Measurements from ENCODE around the gene KXD1.
A peak's percentile ranks its signal among the peaks of the same experiment; 100 is the strongest.

The KXD1 gene

DNA sequence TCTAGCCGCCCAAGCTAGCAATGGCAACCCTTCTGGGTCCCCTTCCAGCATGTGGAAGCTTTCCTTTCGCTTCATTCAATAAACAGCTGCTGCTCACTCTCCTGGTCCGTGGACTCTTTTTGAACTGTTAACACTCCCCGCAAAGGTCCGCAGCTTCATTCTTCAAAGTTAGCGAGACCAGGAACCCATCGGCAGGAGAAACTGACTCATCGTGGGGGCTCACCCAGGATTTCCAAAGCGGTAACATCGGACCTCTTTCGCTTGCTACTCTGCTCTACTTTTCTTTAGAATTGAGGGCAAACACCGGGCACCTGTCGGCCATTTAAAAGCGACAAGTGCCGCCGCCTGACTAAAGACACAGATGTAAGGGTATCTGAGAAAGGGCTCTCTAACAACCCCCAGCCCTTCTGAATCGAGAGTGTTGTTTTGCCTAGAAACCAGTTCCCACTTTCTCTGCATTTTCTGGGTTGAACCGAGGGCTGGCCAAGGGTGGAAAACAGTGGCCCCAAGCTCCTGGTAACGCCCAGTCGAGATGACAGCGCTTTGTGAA is 19.8 kb downstream of the KXD1 start:
- H3K27ac ChIP-seq (ENCODE audit: low read depth, low read length), result no peak overlapping the region
- H3K36me3 ChIP-seq (ENCODE audit: insufficient read depth, low read length), result peaks cover 11% of the 10 kb centered on the region; the same call in 1 of the 2 replicates
- no peak overlapping the region for H2AFZ ChIP-seq (ENCODE audit: low read length, unreplicated experiment)
- H3K27me3 ChIP-seq (ENCODE audit: insufficient read depth, low read length), result no peaks in the 10 kb centered on the region
- peaks cover 17% of the 10 kb centered on the region for H3K79me2 ChIP-seq (ENCODE audit: control insufficient read depth, insufficient read depth, low read length, unreplicated experiment)
- peaks cover 11% of the 10 kb centered on the region for H3K4me1 ChIP-seq (ENCODE audit: control insufficient read depth, insufficient read depth, low read length, unreplicated experiment)
- H3K4me3 ChIP-seq (ENCODE audit: low read depth, low read length), result no peak overlapping the region

DNA sequence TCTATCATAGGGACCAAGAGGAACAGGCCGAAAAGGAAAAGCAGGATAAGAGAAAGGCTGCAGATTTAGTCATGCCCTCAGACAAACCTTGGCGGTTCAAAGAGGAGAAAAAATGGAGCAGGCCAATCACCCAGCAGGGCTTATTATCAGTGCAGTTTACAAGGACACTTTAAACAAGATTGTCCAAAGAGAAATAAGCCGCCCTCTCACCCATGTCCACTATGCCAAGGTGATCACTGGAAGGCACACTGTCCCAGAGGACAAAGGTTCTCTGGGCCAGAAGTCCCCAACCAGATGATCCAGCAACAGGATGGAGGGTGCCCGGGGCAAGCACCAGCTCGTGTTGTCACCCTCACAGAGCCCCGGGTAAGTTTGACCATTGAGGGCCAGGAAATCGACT is 22.6 kb downstream of the KXD1 start:
- Histone ChIP-seq H3K4me1 (ENCODE audit: control insufficient read depth, insufficient read depth, low read length, unreplicated experiment) (no peaks in the 10 kb centered on the region), H3K4me3 (ENCODE audit: low read depth, low read length) (no peak overlapping the region), H3K27ac (ENCODE audit: low read depth, low read length) (no peak overlapping the region), H3K27me3 (ENCODE audit: insufficient read depth, low read length) (no peaks in the 10 kb centered on the region), H3K36me3 (ENCODE audit: insufficient read depth, low read length) (peaks cover 6% of the 10 kb centered on the region; the same call in 1 of the 2 replicates), H3K79me2 (ENCODE audit: control insufficient read depth, insufficient read depth, low read length, unreplicated experiment) (no peaks in the 10 kb centered on the region), H2AFZ (ENCODE audit: low read length, unreplicated experiment) (no peak overlapping the region)

GRCh38 chr19:18586306-18586705 is 28.6 kb downstream of the KXD1 start:
- no peak overlapping the region for H2AFZ ChIP-seq (ENCODE audit: low read length, unreplicated experiment)
- H3K36me3 ChIP-seq (ENCODE audit: insufficient read depth, low read length), result no peaks in the 10 kb centered on the region
- no peaks in the 10 kb centered on the region for H3K79me2 ChIP-seq (ENCODE audit: control insufficient read depth, insufficient read depth, low read length, unreplicated experiment)
- H3K27me3 ChIP-seq (ENCODE audit: insufficient read depth, low read length), result no peaks in the 10 kb centered on the region
- H3K4me1 ChIP-seq (ENCODE audit: control insufficient read depth, insufficient read depth, low read length, unreplicated experiment), result peaks cover 5% of the 10 kb centered on the region
- H3K27ac ChIP-seq (ENCODE audit: low read depth, low read length), result no peak overlapping the region
- H3K4me3 ChIP-seq (ENCODE audit: low read depth, low read length), result no peak overlapping the region

GRCh38 chr19:18587561-18587960 is 29.9 kb downstream of the KXD1 start:
- H3K27ac ChIP-seq (ENCODE audit: low read depth, low read length), result no peak overlapping the region
- H3K4me3 ChIP-seq (ENCODE audit: low read depth, low read length), result peak overlapping the region; percentile 89
- H3K36me3 ChIP-seq (ENCODE audit: insufficient read depth, low read length), result no peaks in the 10 kb centered on the region
- H2AFZ ChIP-seq (ENCODE audit: low read length, unreplicated experiment), result no peak overlapping the region
- no peaks in the 10 kb centered on the region for H3K27me3 ChIP-seq (ENCODE audit: insufficient read depth, low read length)
- H3K4me1 ChIP-seq (ENCODE audit: control insufficient read depth, insufficient read depth, low read length, unreplicated experiment), result peaks cover 5% of the 10 kb centered on the region
- no peaks in the 10 kb centered on the region for H3K79me2 ChIP-seq (ENCODE audit: control insufficient read depth, insufficient read depth, low read length, unreplicated experiment)

- Histone ChIP-seq H3K27me3 (ENCODE audit: insufficient read depth, low read length) (no peaks in the 10 kb centered on the region), H3K36me3 (ENCODE audit: insufficient read depth, low read length) (no peaks in the 10 kb centered on the region), H3K79me2 (ENCODE audit: control insufficient read depth, insufficient read depth, low read length, unreplicated experiment) (no peaks in the 10 kb centered on the region), H3K4me1 (ENCODE audit: control insufficient read depth, insufficient read depth, low read length, unreplicated experiment) (peaks cover 5% of the 10 kb centered on the region), H2AFZ (ENCODE audit: low read length, unreplicated experiment) (peak overlapping the region; percentile 83), H3K4me3 (ENCODE audit: low read depth, low read length) (peak overlapping the region; percentile 89), H3K27ac (ENCODE audit: low read depth, low read length) (peak overlapping the region; percentile 64)
These were observed 30.4 kb downstream of the KXD1 start for GRCh38 chr19:18587962-18588610.

- Histone ChIP-seq H3K27ac (ENCODE audit: low read depth, low read length) (peak within 1 kb of the TSS; percentile 64), H2AFZ (ENCODE audit: low read length, unreplicated experiment) (peak within 1 kb of the TSS; percentile 87), H3K79me2 (ENCODE audit: control insufficient read depth, insufficient read depth, low read length, unreplicated experiment) (no peaks in the 10 kb centered on the region), H3K27me3 (ENCODE audit: insufficient read depth, low read length) (no peaks in the 10 kb centered on the region), H3K4me1 (ENCODE audit: control insufficient read depth, insufficient read depth, low read length, unreplicated experiment) (peaks cover 5% of the 10 kb centered on the region), H3K4me3 (ENCODE audit: low read depth, low read length) (peak within 1 kb of the TSS; percentile 89), H3K36me3 (ENCODE audit: insufficient read depth, low read length) (no peaks in the 10 kb centered on the region)
These were observed 31.1 kb downstream of the KXD1 start, which contains the start of gene REX1BD for GRCh38 chr19:18588611-18589379. TSS of gene REX1BD (plus strand) at chr19:18588798. CDS start at chr19:18588802, 4 bp downstream.

DNA sequence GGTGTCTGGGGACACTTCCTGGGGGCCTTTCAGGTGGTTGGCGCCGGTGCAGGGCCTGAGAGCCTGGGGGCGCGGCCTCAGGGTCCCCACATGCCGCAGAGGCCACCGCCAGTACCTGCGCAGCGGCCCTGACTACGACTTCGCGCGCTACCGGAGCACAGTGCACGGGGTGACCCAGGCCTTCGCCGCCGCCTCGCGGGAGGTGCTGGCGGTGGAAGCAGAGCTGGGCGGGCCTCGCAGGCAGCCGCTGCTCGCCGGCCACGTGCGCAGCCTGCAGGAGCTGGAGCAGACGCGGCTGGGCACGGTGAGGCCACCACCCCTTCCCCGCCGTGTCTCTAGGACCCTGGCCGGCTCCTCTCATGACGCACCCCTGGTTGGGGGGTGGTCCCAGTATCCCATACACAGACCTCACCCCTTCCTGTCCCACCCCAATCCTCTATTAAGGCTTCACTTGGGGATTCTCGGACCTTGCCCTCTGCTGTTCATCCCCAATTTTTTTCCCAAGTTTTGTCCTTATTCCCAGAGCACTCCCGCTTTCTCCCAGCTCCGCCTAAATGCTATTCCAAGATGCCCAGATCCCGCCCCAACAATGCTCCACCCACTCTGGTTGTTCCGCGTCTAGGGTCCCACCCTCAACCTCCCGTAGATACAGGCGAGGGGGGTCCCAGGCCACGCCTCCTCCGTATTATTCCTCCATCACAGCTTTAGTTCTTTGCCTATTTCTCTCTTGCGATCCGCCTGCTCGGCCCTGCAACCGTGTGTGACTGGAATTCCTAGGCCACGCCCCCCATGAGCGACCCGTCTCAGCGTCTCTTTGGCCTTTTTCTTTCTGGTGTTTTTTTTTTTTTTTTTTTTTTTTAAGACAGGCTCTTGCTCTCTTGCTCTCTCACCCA is 32.0 kb downstream of the KXD1 start:
- Histone ChIP-seq H3K36me3 (ENCODE audit: insufficient read depth, low read length) (no peaks in the 10 kb centered on the region), H3K4me3 (ENCODE audit: low read depth, low read length) (peak overlapping the region; percentile 89), H3K79me2 (ENCODE audit: control insufficient read depth, insufficient read depth, low read length, unreplicated experiment) (no peaks in the 10 kb centered on the region), H2AFZ (ENCODE audit: low read length, unreplicated experiment) (peak overlapping the region; percentile 87), H3K27ac (ENCODE audit: low read depth, low read length) (peak overlapping the region; percentile 64), H3K4me1 (ENCODE audit: control insufficient read depth, insufficient read depth, low read length, unreplicated experiment) (peaks cover 5% of the 10 kb centered on the region), H3K27me3 (ENCODE audit: insufficient read depth, low read length) (no peaks in the 10 kb centered on the region)

- Histone ChIP-seq H3K36me3 (ENCODE audit: insufficient read depth, low read length) (no peaks in the 10 kb centered on the region), H3K79me2 (ENCODE audit: control insufficient read depth, insufficient read depth, low read length, unreplicated experiment) (no peaks in the 10 kb centered on the region), H3K4me1 (ENCODE audit: control insufficient read depth, insufficient read depth, low read length, unreplicated experiment) (peaks cover 5% of the 10 kb centered on the region), H3K27ac (ENCODE audit: low read depth, low read length) (no peak overlapping the region), H3K27me3 (ENCODE audit: insufficient read depth, low read length) (no peaks in the 10 kb centered on the region), H2AFZ (ENCODE audit: low read length, unreplicated experiment) (no peak overlapping the region), H3K4me3 (ENCODE audit: low read depth, low read length) (peak overlapping the region; percentile 89)
These were observed 32.9 kb downstream of the KXD1 start for GRCh38 chr19:18590273-18591272.

GRCh38 chr19:18591735-18592385 is 34.2 kb downstream of the KXD1 start:
- no peaks in the 10 kb centered on the region for H3K27me3 ChIP-seq (ENCODE audit: insufficient read depth, low read length)
- no peak overlapping the region for H3K27ac ChIP-seq (ENCODE audit: low read depth, low read length)
- no peaks in the 10 kb centered on the region for H3K36me3 ChIP-seq (ENCODE audit: insufficient read depth, low read length)
- H3K4me3 ChIP-seq (ENCODE audit: low read depth, low read length), result no peak overlapping the region
- peaks cover 5% of the 10 kb centered on the region for H3K4me1 ChIP-seq (ENCODE audit: control insufficient read depth, insufficient read depth, low read length, unreplicated experiment)
- H3K79me2 ChIP-seq (ENCODE audit: control insufficient read depth, insufficient read depth, low read length, unreplicated experiment), result no peaks in the 10 kb centered on the region
- H2AFZ ChIP-seq (ENCODE audit: low read length, unreplicated experiment), result no peak overlapping the region
